K562 (cell line): ENCODE data around the gene TTLL8.

ENCODE experiments used
- ETV5 ChIP-seq: sonication (generic); formaldehyde crosslinking; IDR thresholded peaks from 2 replicates; pipeline ENCODE4 v1.4.0; 2020; ENCODE audit warnings: low read depth, mild to moderate bottlenecking, missing genetic modification reagents
- MEF2D ChIP-seq: conservative IDR thresholded peaks from 2 replicates; pipeline ENCODE4 v1.6.1; 2016; ENCODE audit warnings: low read depth, missing genetic modification characterization, missing compliant biosample characterization
- NFYB ChIP-seq: IDR thresholded peaks from 2 replicates; pipeline ENCODE4 v1.6.1; 2011; ENCODE audit warnings: mild to moderate bottlenecking, moderate library complexity; ENCODE audit not compliant: insufficient read length; ENCODE audit errors: extremely low read depth
- SP2 ChIP-seq: IDR thresholded peaks from 2 replicates; pipeline ENCODE4 v1.6.1; 2011; ENCODE audit warnings: mild to moderate bottlenecking, low read depth, low read length, moderate library complexity; ENCODE audit not compliant: poor library complexity, severe bottlenecking; ENCODE audit errors: extremely low read depth
- TRIM24 ChIP-seq, 2 experiments: fragments of 450-650 bp; IDR thresholded peaks; 2 replicates each; pipeline ENCODE4 v1.6.1; 2016
- ZNF586 ChIP-seq: fragments of 450-650 bp; formaldehyde crosslinking; conservative IDR thresholded peaks from 2 replicates; pipeline ENCODE4 v1.4.0; 2020; ENCODE audit warnings: mild to moderate bottlenecking, moderate library complexity
- TF ChIP-seq, protein P1 (sequence below): fragments of 250-450 bp; sonication (Bioruptor Pico); IDR thresholded peaks from 2 replicates; pipeline ENCODE4 v1.5.0; 2021
- TF ChIP-seq, protein P2 (sequence below): sonication (generic); formaldehyde crosslinking; IDR thresholded peaks from 2 replicates; pipeline ENCODE4 v1.8.1; 2023; ENCODE audit warnings: mild to moderate bottlenecking, missing genetic modification reagents
- TF ChIP-seq, protein P3 (sequence below): fragments of 450-650 bp; formaldehyde crosslinking; IDR thresholded peaks from 2 replicates; pipeline ENCODE4 v1.4.0; 2020; ENCODE audit warnings: mild to moderate bottlenecking, moderate library complexity
- TF ChIP-seq, protein P4 (sequence below): IDR thresholded peaks from 2 replicates; pipeline ENCODE4 v1.6.1; 2016; ENCODE audit warnings: missing genetic modification characterization, missing compliant biosample characterization

DNA sequence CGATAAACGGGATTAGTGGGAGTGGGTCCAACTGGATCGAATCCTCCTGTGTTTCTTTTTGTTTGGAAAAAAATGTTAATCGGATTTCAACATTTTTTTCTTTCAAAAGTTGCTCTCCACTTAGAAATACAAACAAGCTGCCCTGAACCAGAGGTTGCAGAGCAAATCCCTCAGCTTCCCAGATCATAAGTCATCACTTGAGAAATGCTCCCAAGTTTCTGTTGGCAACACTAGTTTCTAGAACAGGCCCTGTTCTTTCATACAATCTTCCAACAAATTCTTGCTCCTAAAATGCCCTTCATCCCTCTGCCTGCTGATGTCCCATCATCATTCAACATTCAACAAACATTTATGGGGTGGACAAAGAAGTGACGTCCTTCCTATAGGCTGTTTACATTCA lies 28.4 kb upstream of the TTLL8 start:
- TF ChIP-seq SP2 (no peak), ZNF586 (CRISPR knock-in tag) (no peak), TRIM24 (IDR thresholded peaks at IDR 0.05) (no peak), NFYB (no peak), MEF2D (tag) (no peak), ETV5 (CRISPR knock-in tag) (no peak)
- TF ChIP-seq, protein P1, sequence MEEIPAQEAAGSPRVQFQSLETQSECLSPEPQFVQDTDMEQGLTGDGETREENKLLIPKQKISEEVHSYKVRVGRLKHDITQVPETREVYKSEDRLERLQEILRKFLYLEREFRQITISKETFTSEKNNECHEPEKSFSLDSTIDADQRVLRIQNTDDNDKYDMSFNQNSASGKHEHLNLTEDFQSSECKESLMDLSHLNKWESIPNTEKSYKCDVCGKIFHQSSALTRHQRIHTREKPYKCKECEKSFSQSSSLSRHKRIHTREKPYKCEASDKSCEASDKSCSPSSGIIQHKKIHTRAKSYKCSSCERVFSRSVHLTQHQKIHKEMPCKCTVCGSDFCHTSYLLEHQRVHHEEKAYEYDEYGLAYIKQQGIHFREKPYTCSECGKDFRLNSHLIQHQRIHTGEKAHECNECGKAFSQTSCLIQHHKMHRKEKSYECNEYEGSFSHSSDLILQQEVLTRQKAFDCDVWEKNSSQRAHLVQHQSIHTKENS (CRISPR knock-in tag) = no peak
- TF ChIP-seq, protein P2, sequence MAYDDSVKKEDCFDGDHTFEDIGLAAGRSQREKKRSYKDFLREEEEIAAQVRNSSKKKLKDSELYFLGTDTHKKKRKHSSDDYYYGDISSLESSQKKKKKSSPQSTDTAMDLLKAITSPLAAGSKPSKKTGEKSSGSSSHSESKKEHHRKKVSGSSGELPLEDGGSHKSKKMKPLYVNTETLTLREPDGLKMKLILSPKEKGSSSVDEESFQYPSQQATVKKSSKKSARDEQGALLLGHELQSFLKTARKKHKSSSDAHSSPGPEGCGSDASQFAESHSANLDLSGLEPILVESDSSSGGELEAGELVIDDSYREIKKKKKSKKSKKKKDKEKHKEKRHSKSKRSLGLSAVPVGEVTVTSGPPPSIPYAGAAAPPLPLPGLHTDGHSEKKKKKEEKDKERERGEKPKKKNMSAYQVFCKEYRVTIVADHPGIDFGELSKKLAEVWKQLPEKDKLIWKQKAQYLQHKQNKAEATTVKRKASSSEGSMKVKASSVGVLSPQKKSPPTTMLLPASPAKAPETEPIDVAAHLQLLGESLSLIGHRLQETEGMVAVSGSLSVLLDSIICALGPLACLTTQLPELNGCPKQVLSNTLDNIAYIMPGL (CRISPR knock-in tag) = no peak
- TF ChIP-seq, protein P3, sequence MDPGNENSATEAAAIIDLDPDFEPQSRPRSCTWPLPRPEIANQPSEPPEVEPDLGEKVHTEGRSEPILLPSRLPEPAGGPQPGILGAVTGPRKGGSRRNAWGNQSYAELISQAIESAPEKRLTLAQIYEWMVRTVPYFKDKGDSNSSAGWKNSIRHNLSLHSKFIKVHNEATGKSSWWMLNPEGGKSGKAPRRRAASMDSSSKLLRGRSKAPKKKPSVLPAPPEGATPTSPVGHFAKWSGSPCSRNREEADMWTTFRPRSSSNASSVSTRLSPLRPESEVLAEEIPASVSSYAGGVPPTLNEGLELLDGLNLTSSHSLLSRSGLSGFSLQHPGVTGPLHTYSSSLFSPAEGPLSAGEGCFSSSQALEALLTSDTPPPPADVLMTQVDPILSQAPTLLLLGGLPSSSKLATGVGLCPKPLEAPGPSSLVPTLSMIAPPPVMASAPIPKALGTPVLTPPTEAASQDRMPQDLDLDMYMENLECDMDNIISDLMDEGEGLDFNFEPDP (CRISPR knock-in tag) = no peak
- TF ChIP-seq, protein P4, sequence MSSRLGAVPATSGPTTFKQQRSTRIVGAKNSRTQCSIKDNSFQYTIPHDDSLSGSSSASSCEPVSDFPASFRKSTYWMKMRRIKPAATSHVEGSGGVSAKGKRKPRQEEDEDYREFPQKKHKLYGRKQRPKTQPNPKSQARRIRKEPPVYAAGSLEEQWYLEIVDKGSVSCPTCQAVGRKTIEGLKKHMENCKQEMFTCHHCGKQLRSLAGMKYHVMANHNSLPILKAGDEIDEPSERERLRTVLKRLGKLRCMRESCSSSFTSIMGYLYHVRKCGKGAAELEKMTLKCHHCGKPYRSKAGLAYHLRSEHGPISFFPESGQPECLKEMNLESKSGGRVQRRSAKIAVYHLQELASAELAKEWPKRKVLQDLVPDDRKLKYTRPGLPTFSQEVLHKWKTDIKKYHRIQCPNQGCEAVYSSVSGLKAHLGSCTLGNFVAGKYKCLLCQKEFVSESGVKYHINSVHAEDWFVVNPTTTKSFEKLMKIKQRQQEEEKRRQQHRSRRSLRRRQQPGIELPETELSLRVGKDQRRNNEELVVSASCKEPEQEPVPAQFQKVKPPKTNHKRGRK (tag) = no peak
